KOPT-K1 (cell line): ENCODE data around the gene PCDH9.

Source experiments
- H3K27ac ChIP-seq: fragments of 200-600 bp; sonication (generic); 2 replicates; pipeline ENCODE4 v1.5.1; 2016; ENCODE audit warnings: antibody characterized with exemption, mild to moderate bottlenecking, low read depth, low read length; ENCODE audit not compliant: poor library complexity, severe bottlenecking
- H3K36me3 ChIP-seq: fragments of 200-600 bp; sonication (generic); 2 replicates; pipeline ENCODE4 v1.5.1; 2017; ENCODE audit warnings: antibody characterized with exemption, mild to moderate bottlenecking, low read length, moderate library complexity; ENCODE audit not compliant: insufficient read depth
- H3K9me3 ChIP-seq: fragments of 200-600 bp; sonication (generic); 2 replicates; pipeline ENCODE4 v1.5.1; 2017; ENCODE audit warnings: antibody characterized with exemption, low read length, mild to moderate bottlenecking; ENCODE audit not compliant: insufficient read depth, poor library complexity, severe bottlenecking

The PCDH9 gene

GRCh38 chr13:66853564-66853963 is 376.6 kb downstream of the PCDH9 start:
- Histone ChIP-seq H3K36me3 (no peaks in the 10 kb centered on the region), H3K9me3 (no peaks in the 10 kb centered on the region), H3K27ac (no peak overlapping the region)

DNA sequence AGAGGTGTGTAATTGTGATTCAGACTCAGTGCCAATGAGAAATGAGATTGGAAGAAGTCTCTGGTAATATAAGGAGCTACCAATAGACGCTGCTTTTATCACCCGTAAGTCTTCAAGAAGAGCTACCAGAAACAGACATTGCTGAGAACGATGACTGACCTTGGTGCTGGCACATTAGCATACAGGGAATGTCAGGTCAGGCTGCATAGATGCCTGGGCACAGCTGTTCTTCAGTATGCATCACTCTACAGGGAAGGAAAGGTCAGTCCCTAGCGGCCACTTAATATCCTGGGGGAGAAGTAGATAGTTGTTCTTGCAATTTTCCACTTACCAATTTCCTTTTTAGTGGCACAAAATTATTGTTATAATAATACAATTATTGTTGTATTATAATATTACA is 380.4 kb downstream of the PCDH9 start:
- no peaks in the 10 kb centered on the region for H3K9me3 ChIP-seq
- no peak overlapping the region for H3K27ac ChIP-seq
- H3K36me3 ChIP-seq, result no peaks in the 10 kb centered on the region

DNA sequence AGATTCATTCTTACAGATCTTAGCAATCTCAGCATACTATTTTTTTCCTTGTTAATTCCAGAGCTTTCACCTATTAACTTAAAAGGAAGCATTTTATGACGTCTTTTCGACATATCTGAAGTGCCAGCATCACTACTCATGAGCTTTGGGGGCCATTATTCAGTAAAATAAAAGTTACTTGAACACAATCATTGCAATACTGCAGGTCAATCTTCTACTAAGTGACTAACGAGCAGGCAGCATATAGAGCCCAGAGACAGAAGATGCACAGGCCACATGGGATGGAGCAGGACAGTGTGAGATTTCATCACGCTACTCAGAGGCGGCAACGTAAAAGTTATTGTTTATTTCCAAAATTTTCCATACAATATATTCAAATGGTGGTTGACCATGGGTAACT is 382.6 kb downstream of the PCDH9 start:
- H3K9me3 ChIP-seq, result no peaks in the 10 kb centered on the region
- no peaks in the 10 kb centered on the region for H3K36me3 ChIP-seq
- no peak overlapping the region for H3K27ac ChIP-seq

DNA sequence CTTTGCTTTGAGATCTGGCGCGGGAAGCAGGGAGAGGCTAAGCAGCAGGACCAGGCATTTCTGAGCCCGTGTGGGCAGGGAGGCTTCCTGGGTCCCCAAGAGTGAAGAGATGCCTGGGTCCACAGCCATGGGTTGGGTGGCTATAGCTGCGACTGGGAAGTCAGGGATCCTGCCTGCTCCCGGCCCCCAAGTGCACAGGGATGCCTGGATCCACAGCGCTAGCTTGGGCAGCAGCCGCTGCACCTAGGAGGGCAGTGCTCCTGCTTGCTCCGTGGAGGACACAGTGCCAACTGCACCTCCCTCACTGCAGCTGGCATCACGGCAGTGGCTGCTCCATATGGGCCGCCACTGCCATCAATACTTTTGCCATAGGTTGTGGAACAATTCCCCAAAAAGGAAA is 384.7 kb downstream of the PCDH9 start:
- H3K36me3 ChIP-seq, result no peaks in the 10 kb centered on the region
- no peaks in the 10 kb centered on the region for H3K9me3 ChIP-seq
- H3K27ac ChIP-seq, result no peak overlapping the region

GRCh38 chr13:66844933-66845332 is 385.2 kb downstream of the PCDH9 start:
- Histone ChIP-seq H3K36me3 (no peaks in the 10 kb centered on the region), H3K9me3 (no peaks in the 10 kb centered on the region), H3K27ac (no peak overlapping the region)

GRCh38 chr13:66842766-66843165 is 387.4 kb downstream of the PCDH9 start:
- Histone ChIP-seq H3K36me3 (no peaks in the 10 kb centered on the region), H3K27ac (no peak overlapping the region), H3K9me3 (no peaks in the 10 kb centered on the region)

DNA sequence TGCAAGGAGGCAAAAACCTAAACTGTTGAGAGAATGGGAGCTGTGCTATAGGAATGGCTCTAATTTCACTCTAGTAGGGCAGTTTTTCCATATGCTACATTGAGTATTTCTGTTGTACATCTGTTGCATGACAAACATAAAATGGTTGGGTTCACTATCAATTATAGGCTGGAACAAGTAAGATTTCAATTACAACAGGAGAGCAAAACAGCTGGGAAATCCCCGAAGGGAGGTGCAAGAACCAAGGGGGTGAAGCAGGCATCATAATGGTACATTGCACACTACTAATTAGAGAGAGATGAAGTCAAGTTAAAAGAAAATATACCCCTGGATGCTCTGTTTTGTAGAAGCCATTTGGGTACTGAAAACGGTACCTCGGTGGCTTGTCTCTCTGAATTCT is 389.5 kb downstream of the PCDH9 start:
- Histone ChIP-seq H3K36me3 (no peaks in the 10 kb centered on the region), H3K27ac (no peak overlapping the region), H3K9me3 (no peaks in the 10 kb centered on the region)

- no peak overlapping the region for H3K27ac ChIP-seq
- H3K36me3 ChIP-seq, result no peaks in the 10 kb centered on the region
- no peaks in the 10 kb centered on the region for H3K9me3 ChIP-seq
Measured at GRCh38 chr13:66837246-66837645, 392.9 kb downstream of the PCDH9 start.

GRCh38 chr13:66835040-66835628 is 395.0 kb downstream of the PCDH9 start:
- no peaks in the 10 kb centered on the region for H3K36me3 ChIP-seq
- no peak overlapping the region for H3K27ac ChIP-seq
- no peaks in the 10 kb centered on the region for H3K9me3 ChIP-seq

DNA sequence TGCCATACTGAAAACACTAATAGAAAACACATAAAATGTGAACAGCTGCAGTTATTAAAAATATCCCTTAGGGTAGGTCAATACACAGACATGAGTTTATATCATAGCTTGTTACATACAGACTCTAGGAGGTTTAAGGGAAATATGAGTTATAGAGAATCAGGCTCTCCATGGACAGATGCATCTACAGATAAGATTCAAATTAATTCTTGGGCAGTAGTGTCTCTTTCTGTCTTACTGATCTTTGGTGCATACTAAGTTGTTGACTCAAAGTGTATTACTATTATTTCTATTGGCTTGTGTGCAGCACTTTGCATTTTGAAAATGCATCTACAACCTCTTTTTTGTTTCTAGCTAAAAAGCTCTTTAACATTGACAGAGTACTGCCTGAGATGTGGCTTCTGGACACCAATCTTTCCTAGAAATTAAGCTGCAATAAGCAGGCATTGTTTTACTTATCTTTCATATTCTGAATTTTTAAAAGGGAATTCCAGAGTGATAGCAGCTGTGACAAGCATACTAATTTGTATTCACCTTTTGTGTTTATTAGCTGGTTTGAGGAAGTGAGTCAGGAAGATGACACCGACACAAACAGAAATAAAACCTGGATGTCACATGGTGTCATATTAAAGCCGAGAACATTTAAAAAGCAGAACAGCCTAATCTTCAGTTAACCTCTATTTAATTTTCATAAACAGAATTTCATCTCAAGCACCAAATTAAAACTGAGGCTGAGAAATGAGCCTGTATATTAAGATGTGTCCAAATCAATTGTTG is 399.0 kb downstream of the PCDH9 start:
- no peaks in the 10 kb centered on the region for H3K36me3 ChIP-seq
- H3K27ac ChIP-seq, result no peak overlapping the region
- H3K9me3 ChIP-seq, result no peaks in the 10 kb centered on the region

GRCh38 chr13:66829803-66830202 is 400.3 kb downstream of the PCDH9 start:
- Histone ChIP-seq H3K36me3 (no peaks in the 10 kb centered on the region), H3K27ac (no peak overlapping the region), H3K9me3 (no peaks in the 10 kb centered on the region)

DNA sequence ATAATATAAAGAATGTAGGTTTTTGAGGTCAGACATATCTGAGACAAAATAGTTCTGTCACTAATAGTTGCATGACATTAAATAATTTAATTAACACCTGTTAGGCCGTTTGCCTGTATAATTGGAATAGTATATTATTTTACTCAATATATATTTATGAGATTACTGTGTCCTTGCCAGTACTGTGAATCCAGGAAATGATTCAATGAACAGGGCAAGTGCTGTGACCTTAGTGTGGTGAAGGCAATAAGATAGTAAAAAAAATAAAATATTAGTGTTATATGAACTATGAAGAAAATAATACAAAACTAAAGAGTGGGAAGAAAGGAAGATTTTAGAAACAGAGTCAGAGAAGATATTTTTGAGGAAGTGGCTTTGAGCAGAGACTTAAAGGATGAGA is 403.7 kb downstream of the PCDH9 start:
- Histone ChIP-seq H3K36me3 (no peaks in the 10 kb centered on the region), H3K27ac (no peak overlapping the region), H3K9me3 (no peaks in the 10 kb centered on the region)

DNA sequence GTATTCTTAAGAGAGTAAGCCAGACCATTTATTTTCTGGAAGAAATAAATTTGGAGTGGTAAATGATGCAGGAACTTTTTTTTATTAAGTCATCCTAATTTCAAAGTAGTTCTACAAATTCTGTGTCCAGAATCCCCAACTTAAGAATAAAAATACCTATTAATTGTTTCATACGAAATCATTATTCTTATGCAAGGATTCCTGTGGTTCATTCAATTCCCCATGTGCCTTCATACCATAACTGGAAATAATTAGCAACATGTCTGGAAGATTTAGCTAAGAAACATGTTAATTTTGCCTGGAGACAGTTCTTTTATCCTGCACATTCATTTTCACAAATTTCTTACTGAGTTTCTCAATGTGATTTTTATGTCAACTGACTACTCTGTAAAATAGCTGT is 408.6 kb downstream of the PCDH9 start:
- Histone ChIP-seq H3K36me3 (no peaks in the 10 kb centered on the region), H3K27ac (no peak overlapping the region), H3K9me3 (no peaks in the 10 kb centered on the region)

DNA sequence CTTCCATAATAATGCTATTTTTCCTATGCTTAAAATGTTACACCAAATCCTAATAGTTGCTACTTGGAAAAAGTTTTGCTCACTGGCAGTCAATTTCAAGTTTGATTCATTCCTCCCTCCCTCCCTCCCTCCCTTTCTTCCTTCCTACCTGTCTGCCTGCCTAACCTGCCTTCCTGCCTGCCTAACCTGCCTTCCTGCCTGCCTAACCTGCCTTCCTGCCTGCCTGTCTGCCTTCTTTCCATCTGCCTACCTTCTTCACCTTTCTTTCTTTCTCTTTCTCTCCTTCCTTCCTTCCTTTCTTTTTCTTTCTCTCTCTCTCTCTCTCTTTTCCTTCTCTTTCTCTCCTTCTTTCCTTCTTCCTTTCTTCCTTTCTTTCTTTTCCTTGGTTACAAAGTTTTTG is 418.7 kb downstream of the PCDH9 start:
- Histone ChIP-seq H3K27ac (no peak overlapping the region), H3K9me3 (no peaks in the 10 kb centered on the region), H3K36me3 (no peaks in the 10 kb centered on the region)

- Histone ChIP-seq H3K36me3 (no peaks in the 10 kb centered on the region), H3K9me3 (no peaks in the 10 kb centered on the region), H3K27ac (no peak overlapping the region)
Measured at GRCh38 chr13:66809485-66809884, 420.7 kb downstream of the PCDH9 start.

DNA sequence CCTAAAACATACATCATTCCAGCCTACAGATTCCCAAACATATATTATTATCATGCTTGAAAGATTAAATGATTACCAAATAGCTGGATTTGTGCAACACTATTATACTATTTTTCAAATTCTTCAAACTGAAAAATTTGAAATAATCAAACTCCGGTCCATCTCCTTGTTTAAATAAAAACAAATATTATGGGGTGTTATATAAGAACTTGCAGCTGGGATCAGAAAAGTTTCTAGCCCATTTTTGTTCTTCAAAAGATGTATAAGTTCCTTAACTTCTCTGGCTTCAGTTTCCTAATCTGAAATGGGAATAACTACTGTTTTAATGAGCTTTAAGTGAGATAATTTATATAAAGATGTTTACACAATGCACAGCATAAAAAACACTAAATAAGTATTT is 422.9 kb downstream of the PCDH9 start:
- no peaks in the 10 kb centered on the region for H3K36me3 ChIP-seq
- H3K9me3 ChIP-seq, result no peaks in the 10 kb centered on the region

More for the DNA sequence above, 422.9 kb downstream of the PCDH9 start:
- no peak overlapping the region for H3K27ac ChIP-seq
